PC-3 (cell line): ENCODE results near the gene BRWD1. TPM values are rescaled to one million over a fixed set of nuclear protein-coding genes. Genes with fewer than 3 reads are reported as not detected.

Source experiments
- ATAC-seq: fragments of 200-7000 bp; cut with Tn5 transposase; 2 replicates; pipeline ENCODE4 v1.9.1; 2020; ENCODE audit warnings: mild to moderate bottlenecking, moderate library complexity
- BruUV-seq: library from RNA; stranded (reverse); fragments of 400-500 nt; replicated peaks from 2 replicates; lab custom pipeline; 2021; lab: Mats Ljungman, UMichigan
- CTCF ChIA-PET: fragments of 300-600 bp; sonication (Branson Sonifier 250); formaldehyde crosslinking; loops from one replicate; lab custom pipeline; 2022; ENCODE audit warnings: antibody characterized with exemption; lab: Charles Lee
- POLR2A ChIA-PET: fragments of 300-600 bp; sonication (Branson Sonifier 250); formaldehyde crosslinking; loops from one replicate; lab custom pipeline; 2022; ENCODE audit warnings: antibody characterized with exemption; ENCODE audit not compliant: unreplicated experiment; lab: Charles Lee
- DNase-seq: peaks from one replicate; pipeline ENCODE4 v3.0.0-alpha.2; 2015
- H2AFZ ChIP-seq: fragments of 300-600 bp; sonication (generic); 2 replicates; pipeline ENCODE4 v1.6.0; 2016; ENCODE audit warnings: antibody characterized with exemption, low read length
- H3F3A ChIP-seq: fragments of 300-600 bp; sonication (generic); one replicate; pipeline ENCODE4 v1.6.0; 2017; ENCODE audit warnings: antibody characterized with exemption, low read length, control low read depth, mild to moderate bottlenecking; ENCODE audit not compliant: unreplicated experiment
- H3K27ac ChIP-seq: fragments of 300-600 bp; sonication (generic); 2 replicates; pipeline ENCODE4 v1.5.1; 2016; ENCODE audit warnings: mild to moderate bottlenecking, low read length
- H3K27me3 ChIP-seq: fragments of 300-600 bp; sonication (generic); 2 replicates; pipeline ENCODE4 v1.6.1; 2016; ENCODE audit warnings: low read length, mixed read lengths
- H3K36me3 ChIP-seq: fragments of 300-600 bp; sonication (generic); 2 replicates; pipeline ENCODE4 v1.6.1; 2016; ENCODE audit warnings: low read depth, mixed run types, low read length, mixed read lengths
- H3K4me1 ChIP-seq: fragments of 300-600 bp; sonication (generic); 2 replicates; pipeline ENCODE4 v1.5.1; 2016; ENCODE audit warnings: low read length; ENCODE audit not compliant: insufficient read depth
- H3K4me2 ChIP-seq: fragments of 300-600 bp; sonication (generic); 2 replicates; pipeline ENCODE4 v1.6.0; 2016; ENCODE audit warnings: low read length
- H3K4me3 ChIP-seq: fragments of 300-600 bp; sonication (generic); 2 replicates; pipeline ENCODE4 v1.5.1; 2016; ENCODE audit warnings: mild to moderate bottlenecking, low read length, mixed read lengths
- H3K79me2 ChIP-seq: fragments of 300-600 bp; sonication (generic); 2 replicates; pipeline ENCODE4 v1.6.1; 2017; ENCODE audit warnings: low read length, mixed read lengths
- H3K9ac ChIP-seq: fragments of 300-600 bp; sonication (generic); 2 replicates; pipeline ENCODE4 v1.6.0; 2016; ENCODE audit warnings: mild to moderate bottlenecking, low read length
- H3K9me2 ChIP-seq: fragments of 300-600 bp; sonication (generic); replicated peaks from 2 replicates; pipeline ENCODE4 v1.6.1; 2016; ENCODE audit warnings: mixed run types, low read length, mixed read lengths
- H3K9me3 ChIP-seq: fragments of 300-600 bp; sonication (generic); 2 replicates; pipeline ENCODE4 v1.6.1; 2016; ENCODE audit warnings: low read length, mixed read lengths
- H4K20me1 ChIP-seq: fragments of 300-600 bp; sonication (generic); 2 replicates; pipeline ENCODE4 v1.6.1; 2016; ENCODE audit warnings: low read length, mixed read lengths
- EZH2 ChIP-seq: fragments of 300-600 bp; sonication (generic); IDR thresholded peaks from one replicate; pipeline ENCODE4 v1.6.1; 2017; ENCODE audit warnings: antibody characterized with exemption, mild to moderate bottlenecking, low read length; ENCODE audit not compliant: unreplicated experiment
- EZH2phosphoT487 ChIP-seq: fragments of 300-600 bp; sonication (generic); IDR thresholded peaks from 2 replicates; pipeline ENCODE4 v1.6.1; 2018; ENCODE audit warnings: mild to moderate bottlenecking, antibody characterized with exemption, low read length, borderline replicate concordance
- intact Hi-C: fragments of 100-400 bp; cut with micrococcal nuclease; formaldehyde crosslinking; loops from 2 replicates; pipeline ENCODE4 v1.9.0; 2023
- total RNA-seq: library from RNA; depleted of rRNA; stranded (reverse); fragments of >200 nt; gene quantifications from 2 replicates; pipeline ENCODE4 v1.2.3, GENCODE V29; 2014
- TF ChIP-seq, protein P1 (sequence below): fragments of 300-600 bp; sonication (generic); conservative IDR thresholded peaks from 2 replicates; pipeline ENCODE4 v1.5.1; 2017; ENCODE audit warnings: antibody characterized with exemption, low read depth, mild to moderate bottlenecking, low read length

BRWD1 gene
- total RNA-seq, 1 experiment from 2014 or later: 29.3 TPM

DNA sequence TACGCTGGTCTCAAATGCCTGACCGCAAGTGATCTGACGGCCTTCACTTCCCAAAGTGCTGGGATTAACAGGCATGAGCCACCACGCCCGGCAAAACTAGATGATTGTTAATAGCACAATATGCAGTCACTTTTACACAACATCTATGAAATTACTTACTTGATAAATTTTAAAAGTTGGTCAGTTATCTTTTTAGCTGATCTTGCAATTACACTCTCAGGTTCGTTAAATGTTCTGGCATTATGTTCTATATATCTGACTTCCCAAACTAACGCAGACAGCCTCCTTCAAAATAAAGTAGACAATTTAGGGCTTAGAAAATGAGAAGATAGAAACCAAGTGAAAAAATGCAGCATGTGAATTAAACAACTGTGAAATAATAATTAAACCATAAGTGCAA, 98.4 kb downstream of the BRWD1 start:
- no peaks in the 10 kb centered on the region for H4K20me1 ChIP-seq
- no peaks in the 10 kb centered on the region for H3K4me1 ChIP-seq
- BruUV-seq: no TSS peak
- no peak for ATAC-seq
- H3K9me2 ChIP-seq: no peaks in the 10 kb centered on the region
- H3F3A ChIP-seq: no peaks in the 10 kb centered on the region
- H3K27ac ChIP-seq: no peak overlapping the region
- no peaks in the 10 kb centered on the region for H3K27me3 ChIP-seq
- ChIA-PET CTCF (no interaction called here), POLR2A (no interaction called here)
- H3K4me3 ChIP-seq: no peak overlapping the region
- DNase-seq: no peak
- H3K9ac ChIP-seq: no peak overlapping the region
- TF ChIP-seq EZH2phosphoT487 (no peak), EZH2 (no peak)
- TF ChIP-seq, protein P1, sequence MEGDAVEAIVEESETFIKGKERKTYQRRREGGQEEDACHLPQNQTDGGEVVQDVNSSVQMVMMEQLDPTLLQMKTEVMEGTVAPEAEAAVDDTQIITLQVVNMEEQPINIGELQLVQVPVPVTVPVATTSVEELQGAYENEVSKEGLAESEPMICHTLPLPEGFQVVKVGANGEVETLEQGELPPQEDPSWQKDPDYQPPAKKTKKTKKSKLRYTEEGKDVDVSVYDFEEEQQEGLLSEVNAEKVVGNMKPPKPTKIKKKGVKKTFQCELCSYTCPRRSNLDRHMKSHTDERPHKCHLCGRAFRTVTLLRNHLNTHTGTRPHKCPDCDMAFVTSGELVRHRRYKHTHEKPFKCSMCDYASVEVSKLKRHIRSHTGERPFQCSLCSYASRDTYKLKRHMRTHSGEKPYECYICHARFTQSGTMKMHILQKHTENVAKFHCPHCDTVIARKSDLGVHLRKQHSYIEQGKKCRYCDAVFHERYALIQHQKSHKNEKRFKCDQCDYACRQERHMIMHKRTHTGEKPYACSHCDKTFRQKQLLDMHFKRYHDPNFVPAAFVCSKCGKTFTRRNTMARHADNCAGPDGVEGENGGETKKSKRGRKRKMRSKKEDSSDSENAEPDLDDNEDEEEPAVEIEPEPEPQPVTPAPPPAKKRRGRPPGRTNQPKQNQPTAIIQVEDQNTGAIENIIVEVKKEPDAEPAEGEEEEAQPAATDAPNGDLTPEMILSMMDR: no peak
- no peaks in the 10 kb centered on the region for H3K9me3 ChIP-seq
- H3K36me3 ChIP-seq: peaks cover 35% of the 10 kb centered on the region; the same call in 1 of the 2 replicates
- no peaks in the 10 kb centered on the region for H3K79me2 ChIP-seq
- H3K4me2 ChIP-seq: no peak overlapping the region
- no peak overlapping the region for H2AFZ ChIP-seq
- intact Hi-C loops: no loop called here

DNA sequence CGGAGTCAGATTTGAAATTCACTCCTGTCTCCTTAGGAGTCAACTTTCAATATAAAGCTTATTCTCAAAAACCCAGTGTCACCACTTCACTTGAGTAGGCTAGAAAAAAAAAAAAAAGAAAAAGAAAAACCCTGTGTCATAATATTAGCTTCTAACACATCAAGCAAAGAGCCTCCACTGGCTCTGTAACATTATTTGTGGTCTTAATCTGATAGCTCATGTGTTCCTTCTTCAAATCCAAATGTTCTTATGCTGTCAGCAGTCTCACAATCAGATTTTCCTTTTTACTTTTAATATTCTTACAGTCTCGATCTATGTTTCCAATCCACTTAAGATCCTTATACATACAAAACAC, 104.1 kb downstream of the BRWD1 start:
- Histone ChIP-seq H4K20me1 (no peaks in the 10 kb centered on the region), H3K4me1 (no peaks in the 10 kb centered on the region), H3K36me3 (peaks cover 39% of the 10 kb centered on the region; the same call in 1 of the 2 replicates), H3K9me2 (no peaks in the 10 kb centered on the region), H3K9ac (no peak overlapping the region), H3K4me2 (no peak overlapping the region), H3K4me3 (no peak overlapping the region), H3K27ac (no peak overlapping the region), H3K9me3 (no peaks in the 10 kb centered on the region), H3K79me2 (no peaks in the 10 kb centered on the region), H3K27me3 (no peaks in the 10 kb centered on the region), H2AFZ (no peak overlapping the region), H3F3A (no peaks in the 10 kb centered on the region)
- intact Hi-C loops: no loop called here
- DNase-seq (no peak), ATAC-seq (no peak)
- TF ChIP-seq EZH2phosphoT487 (no peak), EZH2 (no peak)
- TF ChIP-seq, protein P1: no peak
- no TSS peak for BruUV-seq
- ChIA-PET CTCF (no interaction called here), POLR2A (no interaction called here)

DNA sequence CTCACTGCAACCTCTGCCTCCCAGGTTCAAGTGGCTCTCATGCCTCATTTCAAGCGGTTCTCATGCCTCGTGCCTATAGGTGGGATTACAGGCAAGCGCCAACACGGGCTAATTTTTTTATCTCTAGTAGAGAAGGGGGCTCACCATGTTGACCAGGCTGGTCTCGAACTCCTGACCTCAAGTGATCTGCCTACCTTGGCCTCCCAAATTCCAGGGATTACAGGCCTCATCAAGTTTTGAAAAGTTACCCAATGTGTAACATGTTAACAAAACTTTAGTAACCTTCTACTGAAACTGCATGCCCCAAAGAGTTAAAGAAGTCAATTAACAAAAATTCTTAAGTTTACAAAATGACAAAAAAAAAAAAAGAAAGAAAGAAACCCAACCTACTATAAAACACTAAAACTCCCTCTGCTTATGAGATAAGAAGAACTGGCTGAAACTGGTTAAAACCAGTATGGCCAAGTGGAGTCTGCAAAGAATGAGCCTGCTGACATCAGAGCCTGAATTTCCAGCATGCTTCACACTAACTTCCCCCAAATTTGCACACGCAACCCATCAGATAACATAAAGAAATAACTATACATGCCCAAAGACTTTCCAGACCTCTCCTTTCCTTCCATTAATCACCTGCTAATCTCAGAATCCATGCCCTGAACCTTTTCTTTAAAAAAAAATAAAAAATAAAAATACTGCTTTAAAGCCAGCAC, 104.7 kb downstream of the BRWD1 start:
- Histone ChIP-seq H2AFZ (no peak overlapping the region), H3K9me3 (no peaks in the 10 kb centered on the region), H3K27ac (no peak overlapping the region), H3K4me2 (no peak overlapping the region), H3F3A (no peaks in the 10 kb centered on the region), H3K9ac (no peak overlapping the region), H3K4me1 (no peaks in the 10 kb centered on the region), H3K4me3 (no peak overlapping the region), H3K9me2 (no peaks in the 10 kb centered on the region), H3K27me3 (no peaks in the 10 kb centered on the region), H3K36me3 (peaks cover 39% of the 10 kb centered on the region; the same call in 1 of the 2 replicates), H3K79me2 (no peaks in the 10 kb centered on the region), H4K20me1 (no peaks in the 10 kb centered on the region)
- ChIA-PET POLR2A (no interaction called here), CTCF (no interaction called here)
- BruUV-seq: no TSS peak
- intact Hi-C loops: no loop called here
- ATAC-seq (no peak), DNase-seq (no peak)
- TF ChIP-seq, protein P1: no peak
- TF ChIP-seq EZH2: no peak
- no peak for TF ChIP-seq EZH2phosphoT487
